K562 (cell line): ENCODE measurements around the gene MAPK8IP1. TPM values are rescaled to one million over a fixed set of nuclear protein-coding genes. Genes with fewer than 3 reads are reported as not detected.

Experiments
- ARID1B ChIP-seq: fragments of 450-650 bp; IDR thresholded peaks from 2 replicates; pipeline ENCODE4 v1.6.1; 2016; ENCODE audit warnings: antibody characterized with exemption, mild to moderate bottlenecking, inconsistent platforms
- CBFA2T3 ChIP-seq: fragments of 450-650 bp; IDR thresholded peaks from 2 replicates; pipeline ENCODE4 v1.6.1; 2017
- HDAC1 ChIP-seq, 2 experiments: fragments of 450-650 bp; IDR thresholded peaks; 2 replicates each; pipeline ENCODE4 v1.6.1; 2016 to 2017; ENCODE audit warnings: inconsistent platforms in 1 of 2, mild to moderate bottlenecking in 1 of 2, moderate library complexity in 1 of 2
- HDAC2 ChIP-seq: fragments of 450-650 bp; IDR thresholded peaks from 2 replicates; pipeline ENCODE4 v1.6.1; 2016; ENCODE audit warnings: mild to moderate bottlenecking
- HNRNPL ChIP-seq: fragments of 200-400 bp; formaldehyde crosslinking; IDR thresholded peaks from 2 replicates; pipeline ENCODE4 v1.6.1; 2017; ENCODE audit warnings: low read depth, mild to moderate bottlenecking, low read length
- JUNB ChIP-seq: fragments of 450-650 bp; formaldehyde crosslinking; conservative IDR thresholded peaks from 2 replicates; pipeline ENCODE4 v1.4.0; 2020; ENCODE audit warnings: mild to moderate bottlenecking
- LEF1 ChIP-seq: fragments of 450-650 bp; IDR thresholded peaks from 2 replicates; pipeline ENCODE4 v1.6.1; 2016; ENCODE audit warnings: mild to moderate bottlenecking
- MCM7 ChIP-seq, 2 experiments: fragments of 450-650 bp; IDR thresholded peaks; 2 replicates each; pipeline ENCODE4 v1.6.1; 2016 to 2018
- MIER1 ChIP-seq: fragments of 450-650 bp; IDR thresholded peaks from 2 replicates; pipeline ENCODE4 v1.6.1; 2016; ENCODE audit warnings: antibody characterized with exemption, mild to moderate bottlenecking, low read depth
- POLR2B ChIP-seq: fragments of 450-650 bp; IDR thresholded peaks from 2 replicates; pipeline ENCODE4 v1.6.1; 2018; ENCODE audit warnings: low read depth; ENCODE audit not compliant: partially characterized antibody
- RFX7 ChIP-seq: fragments of 250-450 bp; sonication (Bioruptor Pico); IDR thresholded peaks from 2 replicates; pipeline ENCODE4 v1.5.1; 2021; ENCODE audit warnings: mild to moderate bottlenecking
- TCF3 ChIP-seq: sonication (generic); formaldehyde crosslinking; IDR thresholded peaks from 2 replicates; pipeline ENCODE4 v1.4.0; 2020; ENCODE audit warnings: mild to moderate bottlenecking, missing genetic modification reagents
- THAP7 ChIP-seq: fragments of 250-450 bp; sonication (Bioruptor Pico); IDR thresholded peaks from 2 replicates; pipeline ENCODE4 v1.5.0; 2021
- TOE1 ChIP-seq, 2 experiments: fragments of 450-650 bp in 1 of 2; sonication (generic) in 1 of 2; formaldehyde crosslinking in 1 of 2; IDR thresholded peaks; 2 replicates each; pipeline versions ENCODE4 v1.7.1 to v1.8.0; 2016 to 2022; ENCODE audit warnings: borderline replicate concordance in 2 of 2, mild to moderate bottlenecking in 2 of 2, antibody characterized with exemption in 1 of 2, inconsistent platforms in 1 of 2, low read depth in 1 of 2, missing genetic modification reagents in 1 of 2, moderate library complexity in 1 of 2
- U2AF1 ChIP-seq: fragments of 200-400 bp; formaldehyde crosslinking; optimal IDR thresholded peaks from 2 replicates; pipeline ENCODE3; 2017; ENCODE audit warnings: mild to moderate bottlenecking, low read depth, low read length, moderate library complexity
- ZBTB17 ChIP-seq: fragments of 450-650 bp; formaldehyde crosslinking; IDR thresholded peaks from 2 replicates; pipeline ENCODE4 v1.4.0; 2020; ENCODE audit warnings: mild to moderate bottlenecking
- ZNF23 ChIP-seq: fragments of 250-450 bp; sonication (Bioruptor Pico); IDR thresholded peaks from 2 replicates; pipeline ENCODE4 v1.4.0; 2020; ENCODE audit warnings: mild to moderate bottlenecking
- ZNF318 ChIP-seq, 2 experiments: fragments of 450-650 bp; IDR thresholded peaks; 2 replicates each; pipeline ENCODE4 v1.6.1; 2016; ENCODE audit warnings: mild to moderate bottlenecking in 2 of 2, borderline replicate concordance in 1 of 2, low read depth in 1 of 2, moderate library complexity in 1 of 2
- ZNF589 ChIP-seq: fragments of 200-800 bp; sonication (Bioruptor generic); IDR thresholded peaks from 2 replicates; pipeline ENCODE4 v1.6.1; 2016; ENCODE audit warnings: low read depth, missing genetic modification characterization, missing compliant biosample characterization
- polyA plus RNA-seq, 8 experiments: library from polyadenylated mRNA; depleted of rRNA in 4 of 8; stranded (reverse) in 5 of 8; unstranded in 3 of 8; fragments of >200 nt; fragmentation: Nextera tagmentation in 2 of 8; fragmentation: Illumina TruSeq in 1 of 8; extraction: Ambion mirVana in 2 of 8; extraction: Trizol in 1 of 8; gene quantifications; 2 replicates each; pipeline versions ENCODE4 v1.2.1 to v1.2.3, GENCODE V29; 2011 to 2014; ENCODE audit warnings: inconsistent platforms in 1 of 8, missing spikeins in 1 of 8
- total RNA-seq, 7 experiments: library from RNA; depleted of rRNA in 6 of 7; stranded (reverse); fragments of >200 nt in 6 of 7; fragmentation: Illumina TruSeq in 2 of 7; extraction: Trizol in 2 of 7; gene quantifications; 2 replicates each; pipeline versions ENCODE4 v1.2.1 to v1.2.3, GENCODE V29; 2011 to 2021; ENCODE audit warnings: low replicate concordance in 1 of 7

Gene MAPK8IP1
- total and polyA plus RNA-seq, 9 of the 15 experiments (the other 6 are each of a cell fraction or from before 2014, with no cell fraction given), result 0.13 to 6.9 (median 2.5) TPM

GRCh38 chr11:45879803-45880686, 5.4 kb upstream of the MAPK8IP1 start (continued):
- peak in 1 of 2 experiments; percentile 67; a peak in 1 of 4 replicates for TF ChIP-seq ZNF318 (IDR thresholded peaks at IDR 0.05; ENCODE audit: borderline replicate concordance in 1 of 2, low read depth in 1 of 2)
- no peak for TF ChIP-seq U2AF1
- TF ChIP-seq LEF1, result peak; percentile 85
- TF ChIP-seq ZBTB17 (CRISPR knock-in tag), result no peak
- peak in 1 of 2 experiments; percentile 82; a peak in 2 of 4 replicates for TF ChIP-seq HDAC1 (IDR thresholded peaks at IDR 0.05)
- no peak for TF ChIP-seq ZNF23 (CRISPR knock-in tag)
- no peak for TF ChIP-seq THAP7 (CRISPR knock-in tag)
- TF ChIP-seq ARID1B, result peak; percentile 92
- no peak for TF ChIP-seq HNRNPL
- 0 out of 2 replicates have a peak, but pooled peaks have one; percentile 43 for TF ChIP-seq MIER1
- no peak for TF ChIP-seq RFX7 (CRISPR knock-in tag)
- no peak for TF ChIP-seq MCM7 (IDR thresholded peaks at IDR 0.05)
- no peak for TF ChIP-seq POLR2B
- TF ChIP-seq HDAC2, result peak; percentile 84
- peak; percentile 83 for TF ChIP-seq CBFA2T3
- TF ChIP-seq ZNF589, result peak; percentile 76; the same call in 1 of the 2 replicates
- peak; percentile 58 for TF ChIP-seq TCF3 (CRISPR knock-in tag)
- peak; percentile 42; the same call in 1 of the 2 replicates for TF ChIP-seq TOE1 (IDR thresholded peaks at IDR 0.05; ENCODE audit: borderline replicate concordance)
- TF ChIP-seq TOE1 (CRISPR knock-in tag; IDR thresholded peaks at IDR 0.05; ENCODE audit: borderline replicate concordance, low read depth), result no peak
- peak; percentile 55; the same call in 1 of the 2 replicates for TF ChIP-seq JUNB
